ENCODE measurements around the gene SBNO2.
"Not testable (repeated sequence)": the region's sequence is repeated elsewhere in the genome, so short reads cannot be mapped to it uniquely, and the experiment has no call there.

Gene SBNO2

GRCh38 chr19:1214862-1215731 lies 41.0 kb upstream of the SBNO2 start:
- Histone ChIP-seq H3K9me3 (no peaks in the 10 kb centered on the region), H3K4me3 (ENCODE audit: low read depth, low read length) (no peak overlapping the region), H3K4me1 (peaks cover 22% of the 10 kb centered on the region), H3K36me3 (peaks cover 18% of the 10 kb centered on the region), H3K27me3 (no peaks in the 10 kb centered on the region)
- peak; percentile 54 for DNase-seq
- no peak; the same call in 1 of the 2 replicates for TF ChIP-seq CTCF (IDR thresholded peaks at IDR 0.05; ENCODE audit: low read depth, low read length)

- H3K36me3 ChIP-seq = peaks cover 23% of the 10 kb centered on the region
- no peaks in the 10 kb centered on the region for H3K9me3 ChIP-seq
- no peak for TF ChIP-seq CTCF (IDR thresholded peaks at IDR 0.05; ENCODE audit: low read depth, low read length)
- peaks cover 22% of the 10 kb centered on the region for H3K4me1 ChIP-seq
- peak; percentile 3 for DNase-seq
- no peak overlapping the region for H3K4me3 ChIP-seq (ENCODE audit: low read depth, low read length)
- no peaks in the 10 kb centered on the region for H3K27me3 ChIP-seq
Measured at GRCh38 chr19:1214299-1214861, 40.3 kb upstream of the SBNO2 start.

GRCh38 chr19:1213391-1214286 lies 39.6 kb upstream of the SBNO2 start:
- H3K36me3 ChIP-seq = peaks cover 29% of the 10 kb centered on the region
- no peak overlapping the region for H3K4me3 ChIP-seq (ENCODE audit: low read depth, low read length)
- H3K9me3 ChIP-seq = no peaks in the 10 kb centered on the region
- TF ChIP-seq CTCF (IDR thresholded peaks at IDR 0.05; ENCODE audit: low read depth, low read length) = no peak
- DNase-seq = peak; percentile 47
- H3K27me3 ChIP-seq = no peaks in the 10 kb centered on the region
- peaks cover 22% of the 10 kb centered on the region for H3K4me1 ChIP-seq

- H3K36me3 ChIP-seq = peaks cover 29% of the 10 kb centered on the region
- no peaks in the 10 kb centered on the region for H3K9me3 ChIP-seq
- no peak for TF ChIP-seq CTCF (IDR thresholded peaks at IDR 0.05; ENCODE audit: low read depth, low read length)
- peaks cover 22% of the 10 kb centered on the region for H3K4me1 ChIP-seq
- H3K4me3 ChIP-seq (ENCODE audit: low read depth, low read length) = no peak overlapping the region
- no peaks in the 10 kb centered on the region for H3K27me3 ChIP-seq
- no peak for DNase-seq
Measured at GRCh38 chr19:1211494-1212234, 37.6 kb upstream of the SBNO2 start.

GRCh38 chr19:1210227-1210538 lies 36.1 kb upstream of the SBNO2 start:
- TF ChIP-seq CTCF (IDR thresholded peaks at IDR 0.05; ENCODE audit: low read depth, low read length) = no peak
- Histone ChIP-seq H3K36me3 (peaks cover 29% of the 10 kb centered on the region), H3K4me1 (peaks cover 19% of the 10 kb centered on the region), H3K27me3 (no peaks in the 10 kb centered on the region), H3K4me3 (ENCODE audit: low read depth, low read length) (no peak overlapping the region), H3K9me3 (no peaks in the 10 kb centered on the region)
- DNase-seq = no peak

- H3K4me1 ChIP-seq; H3K4me3 ChIP-seq (ENCODE audit: low read depth, low read length): not testable (repeated sequence)
Measured at GRCh38 chr19:1208830-1209229, 34.8 kb upstream of the SBNO2 start.

More at GRCh38 chr19:1208830-1209229, 34.8 kb upstream of the SBNO2 start:
- not testable (repeated sequence) for H3K27me3 ChIP-seq, DNase-seq, H3K9me3 ChIP-seq
- H3K36me3 ChIP-seq = peaks cover 25% of the 10 kb centered on the region

Data from BE2C (cell line).